Spleen (tissue), 11 donors: ENCODE results near the gene DUOX1. TPM values are rescaled to one million over a fixed set of nuclear protein-coding genes. Genes with fewer than 3 reads are reported as not detected.

Source experiments
- DNase-seq: peaks from one replicate; pipeline ENCODE4 v3.0.0-alpha.2; 2020
- H3K27ac ChIP-seq, 8 donors: fragments of 200-600 bp; sonication (generic) in 7 of 8; 1 replicate in 4 of 8; 2 replicates in 4 of 8; pipeline versions ENCODE4 v1.5.0 to v1.8.0; 2016 to 2021; ENCODE audit warnings: inconsistent platforms in 4 of 8, mild to moderate bottlenecking in 4 of 8, moderate library complexity in 1 of 8
- H3K27me3 ChIP-seq, 7 donors: fragments of 200-600 bp; sonication (generic) in 6 of 7; replicated peaks in 1 of 7; 1 replicate in 4 of 7; 2 replicates in 3 of 7; pipeline versions ENCODE4 v1.5.0 to v1.8.0; 2016 to 2021; ENCODE audit warnings: inconsistent platforms in 3 of 7, mild to moderate bottlenecking in 1 of 7
- H3K36me3 ChIP-seq, 6 donors: fragments of 200-600 bp; sonication (generic) in 5 of 6; 1 replicate in 4 of 6; 2 replicates in 2 of 6; pipeline versions ENCODE4 v1.5.0 to v1.8.0; 2016 to 2021; ENCODE audit warnings: inconsistent platforms in 2 of 6
- H3K4me1 ChIP-seq, 6 donors: fragments of 200-600 bp; sonication (generic) in 5 of 6; 1 replicate in 3 of 6; 2 replicates in 3 of 6; pipeline versions ENCODE4 v1.5.0 to v1.8.0; 2016 to 2021; ENCODE audit warnings: inconsistent platforms in 3 of 6
- H3K4me3 ChIP-seq, 8 donors: fragments of 200-600 bp; sonication (generic) in 7 of 8; 1 replicate in 4 of 8; 2 replicates in 4 of 8; pipeline versions ENCODE4 v1.5.0 to v1.8.0; 2016 to 2021; ENCODE audit warnings: inconsistent platforms in 4 of 8, mild to moderate bottlenecking in 4 of 8, moderate library complexity in 2 of 8
- H3K9me3 ChIP-seq, 8 donors: fragments of 200-600 bp; sonication (generic) in 7 of 8; 1 replicate in 4 of 8; 2 replicates in 4 of 8; pipeline versions ENCODE4 v1.5.0 to v1.8.0; 2016 to 2021; ENCODE audit warnings: inconsistent platforms in 4 of 8
- POLR2A ChIP-seq, 3 donors: fragments of 450-650 bp; IDR thresholded peaks; one replicate each; pipeline ENCODE4 v1.5.1; 2017; ENCODE audit warnings: antibody characterized with exemption in 3 of 3, mild to moderate bottlenecking in 1 of 3
- POLR2AphosphoS5 ChIP-seq, 3 donors: sonication (generic); formaldehyde crosslinking; IDR thresholded peaks; one replicate each; pipeline ENCODE4 v1.5.1; 2017; ENCODE audit warnings: antibody characterized with exemption in 3 of 3
- WGBS, 5 donors: extraction: QIAGEN DNeasy Blood & Tissue Kit in 3 of 5; methylation state at CpG; one replicate each; pipeline versions ENCODE4 v1.1.5 to v1.1.7; 2013 to 2018; 5-methylcytosine and 5-hydroxymethylcytosine counted together
- intact Hi-C: fragments of 100-400 bp; cut with DNase I; formaldehyde crosslinking; loops from one replicate; pipeline ENCODE4 v1.15.0; 2023; ENCODE audit warnings: low total_unique reads
- polyA plus RNA-seq, 3 donors: library from polyadenylated mRNA; stranded (reverse); fragments of 200-250 nt; gene quantifications; one replicate each; pipeline ENCODE4 v1.2.1, GENCODE V29; 2013
- total RNA-seq, 7 donors: library from RNA; depleted of rRNA in 3 of 7; stranded (reverse); fragments of >200 nt in 3 of 7; fragmentation: NEBNext Ultra II Directional in 4 of 7; extraction: Animal tissue kit (Norgen Biotek cat#: 25700) in 4 of 7; gene quantifications; one replicate each; pipeline versions ENCODE4 v1.1.0 to v1.2.1, GENCODE V29; 2016 to 2021
- TF ChIP-seq, protein P1 (sequence below), 11 experiments: fragments of 200-600 bp in 7 of 11; fragments of 450-650 bp in 4 of 11; sonication (generic) in 4 of 11; IDR thresholded peaks in 8 of 11; conservative IDR thresholded peaks in 3 of 11; 1 replicate in 7 of 11; 2 replicates in 4 of 11; pipeline versions ENCODE4 v1.4.0 to v1.8.0; 2016 to 2021; ENCODE audit warnings: antibody characterized with exemption in 11 of 11, inconsistent platforms in 4 of 11, mild to moderate bottlenecking in 1 of 11
- donor health status: healthy with polysubstance abuse.
- donor health status: DM: no; HTN: no; CAD: no; lungs with moderate emphysema.
- donor health status: DM: no; HTN: no; CAD: no.
- donor health status: Bipolar disorder and iron deficiency.
- donor health status: healthy.
- donor health status: DM: no; HTN: no; CAD: no.
- donor health status: DM: yes; HTN: yes; CAD: no.

Gene DUOX1
- total and polyA plus RNA-seq, 10 donors = 0.04 to 0.28 (median 0.09) TPM; not detected in 5

DNA sequence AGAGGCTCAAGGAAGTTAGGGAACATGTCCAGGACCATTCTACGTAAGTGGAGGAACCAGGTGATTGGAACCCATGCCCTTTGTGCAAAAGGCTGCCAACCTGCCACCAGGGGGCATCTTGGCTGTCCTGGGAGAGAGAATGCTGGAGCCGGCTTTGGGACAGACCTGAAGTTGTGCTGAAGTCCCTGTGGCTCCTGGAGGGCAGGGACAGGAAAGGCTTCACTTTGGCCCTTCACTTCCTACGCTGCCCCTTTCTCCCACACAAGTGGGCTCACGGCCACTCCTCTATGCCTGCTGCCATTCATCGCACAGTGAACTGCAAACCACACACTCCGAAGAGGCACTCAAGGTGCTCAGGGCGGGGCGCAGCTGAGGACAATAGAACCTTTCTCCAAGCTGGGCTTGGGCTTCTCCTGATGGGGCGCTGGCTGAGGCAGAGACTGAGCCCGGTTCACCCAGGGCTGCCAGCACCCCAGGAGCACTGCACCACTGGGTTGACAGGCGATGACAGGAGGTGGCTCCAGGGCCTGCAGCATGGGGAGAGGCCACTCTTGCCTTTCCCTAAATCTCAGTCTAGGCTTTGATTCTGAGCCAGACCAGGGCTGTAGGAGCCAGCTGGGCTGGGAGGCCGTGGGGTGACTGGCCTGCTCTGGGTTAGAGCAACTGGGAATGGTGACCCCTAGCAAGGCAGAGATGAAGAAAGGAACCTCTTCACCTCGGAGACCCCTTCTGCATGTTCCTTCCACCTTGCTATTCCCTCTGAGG is 49.6 kb downstream of the DUOX1 start:
- no peaks in the 10 kb centered on the region for H3K9me3 ChIP-seq
- peaks cover 0 to 27% (median 6%) of the 10 kb centered on the region in 6 donors for H3K4me1 ChIP-seq
- H3K36me3 ChIP-seq = no peaks in the 10 kb centered on the region
- no peak overlapping the region for H3K27ac ChIP-seq
- no peak overlapping the region for H3K4me3 ChIP-seq
- TF ChIP-seq POLR2AphosphoS5 (IDR thresholded peaks at IDR 0.05) = no peak
- TF ChIP-seq, protein P1, sequence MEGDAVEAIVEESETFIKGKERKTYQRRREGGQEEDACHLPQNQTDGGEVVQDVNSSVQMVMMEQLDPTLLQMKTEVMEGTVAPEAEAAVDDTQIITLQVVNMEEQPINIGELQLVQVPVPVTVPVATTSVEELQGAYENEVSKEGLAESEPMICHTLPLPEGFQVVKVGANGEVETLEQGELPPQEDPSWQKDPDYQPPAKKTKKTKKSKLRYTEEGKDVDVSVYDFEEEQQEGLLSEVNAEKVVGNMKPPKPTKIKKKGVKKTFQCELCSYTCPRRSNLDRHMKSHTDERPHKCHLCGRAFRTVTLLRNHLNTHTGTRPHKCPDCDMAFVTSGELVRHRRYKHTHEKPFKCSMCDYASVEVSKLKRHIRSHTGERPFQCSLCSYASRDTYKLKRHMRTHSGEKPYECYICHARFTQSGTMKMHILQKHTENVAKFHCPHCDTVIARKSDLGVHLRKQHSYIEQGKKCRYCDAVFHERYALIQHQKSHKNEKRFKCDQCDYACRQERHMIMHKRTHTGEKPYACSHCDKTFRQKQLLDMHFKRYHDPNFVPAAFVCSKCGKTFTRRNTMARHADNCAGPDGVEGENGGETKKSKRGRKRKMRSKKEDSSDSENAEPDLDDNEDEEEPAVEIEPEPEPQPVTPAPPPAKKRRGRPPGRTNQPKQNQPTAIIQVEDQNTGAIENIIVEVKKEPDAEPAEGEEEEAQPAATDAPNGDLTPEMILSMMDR (IDR thresholded peaks at IDR 0.05 in 8 of 11, conservative IDR thresholded peaks at IDR 0.05 in 3 of 11) = peak; percentile 24 to 75 (median 60)
- intact Hi-C loops = no loop called here
- WGBS, 5 donors = 77 to 89% (median 84%) methylated on average over 10 to 13 of the region's 13 CpGs
- no peaks in the 10 kb centered on the region for H3K27me3 ChIP-seq
- DNase-seq = peak; percentile 78

DNA sequence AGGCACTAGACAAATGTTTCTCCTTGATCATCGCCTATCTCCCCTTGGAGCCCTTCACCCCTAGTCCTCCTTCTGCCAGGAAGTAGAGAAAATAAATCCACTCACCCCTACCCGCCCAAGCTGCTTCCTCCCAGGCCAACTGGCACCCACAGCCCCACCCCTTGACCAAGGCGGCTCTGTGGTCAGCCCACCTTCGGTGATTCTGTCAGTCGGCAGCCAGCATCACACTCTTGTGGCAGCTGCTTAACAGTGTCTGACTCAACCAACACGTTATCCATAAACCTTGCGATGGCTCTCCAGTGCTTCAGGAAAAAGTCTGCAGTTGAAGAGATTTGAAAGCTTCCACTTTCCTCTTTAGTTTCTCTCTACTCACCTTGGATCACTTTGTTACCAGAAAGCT is 50.4 kb downstream of the DUOX1 start:
- Histone ChIP-seq H3K4me3 (no peak overlapping the region), H3K4me1 (peaks cover 0 to 31% (median 6%) of the 10 kb centered on the region in 6 donors), H3K27me3 (no peaks in the 10 kb centered on the region), H3K27ac (no peak overlapping the region), H3K36me3 (no peaks in the 10 kb centered on the region), H3K9me3 (no peaks in the 10 kb centered on the region)
- no peak for TF ChIP-seq POLR2A (IDR thresholded peaks at IDR 0.05)
- TF ChIP-seq, protein P1 (IDR thresholded peaks at IDR 0.05 in 8 of 11, conservative IDR thresholded peaks at IDR 0.05 in 3 of 11) = no peak
- intact Hi-C loops = no loop called here
- peak; percentile 73 for DNase-seq
- 22 to 50% (median 43%) methylated on average over 7 of the region's 7 CpGs for WGBS, 5 donors

DNA sequence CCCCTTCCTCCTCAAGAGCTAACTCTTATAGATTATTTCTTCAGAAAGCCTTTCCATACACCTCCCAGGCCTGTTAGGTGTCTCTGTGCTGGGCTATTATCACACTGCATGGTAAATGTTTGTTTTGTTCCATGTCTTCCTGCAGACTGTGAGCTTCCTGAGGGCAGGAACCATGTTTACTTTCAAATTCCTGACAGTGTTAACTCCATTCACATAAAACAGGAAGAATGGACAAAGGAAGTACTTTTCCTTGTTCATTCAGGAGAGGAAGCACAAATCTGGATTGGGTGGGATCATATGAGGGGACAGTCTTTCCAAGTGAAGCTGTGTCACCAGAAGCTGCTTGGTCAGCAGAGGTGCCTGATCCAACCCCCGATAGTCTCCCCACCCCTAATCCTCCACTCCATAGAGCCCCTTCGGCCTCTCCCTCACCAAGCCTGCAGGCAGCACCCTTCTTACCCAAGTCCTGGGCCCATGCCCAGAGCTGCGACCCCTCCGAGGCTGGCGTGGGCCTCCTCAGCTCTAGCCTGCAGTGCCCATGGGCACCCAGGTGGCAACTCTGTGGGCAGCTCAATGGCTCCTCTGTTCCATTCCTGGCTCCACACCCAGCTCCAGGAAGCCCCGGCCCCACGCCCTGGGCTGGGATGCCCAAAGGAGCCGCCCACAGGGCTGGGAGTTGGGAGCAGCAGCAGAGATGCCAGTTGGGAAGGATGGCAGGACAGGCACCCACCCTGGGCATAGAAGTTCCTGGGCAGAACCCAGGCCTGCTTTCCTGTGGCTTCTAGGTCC is 51.0 kb downstream of the DUOX1 start:
- Histone ChIP-seq H3K4me3 (no peak overlapping the region), H3K36me3 (no peaks in the 10 kb centered on the region), H3K27ac (no peak overlapping the region), H3K27me3 (no peaks in the 10 kb centered on the region), H3K9me3 (no peaks in the 10 kb centered on the region), H3K4me1 (peaks cover 0 to 37% (median 6%) of the 10 kb centered on the region in 6 donors)
- intact Hi-C loops = no loop called here
- TF ChIP-seq POLR2A (IDR thresholded peaks at IDR 0.05) = no peak
- TF ChIP-seq, protein P1 (IDR thresholded peaks at IDR 0.05 in 8 of 11, conservative IDR thresholded peaks at IDR 0.05 in 3 of 11) = no peak
- TF ChIP-seq POLR2AphosphoS5 (IDR thresholded peaks at IDR 0.05) = no peak
- 78 to 99% (median 85%) methylated on average over 7 to 8 of the region's 8 CpGs for WGBS, 5 donors
- peak; percentile 64 for DNase-seq
